GM12801 (cell line): ENCODE results near the gene MOCS3.

Experiments
- CTCF ChIP-seq: IDR thresholded peaks from one replicate; pipeline ENCODE4 v1.5.1; 2011; ENCODE audit warnings: control low read depth; ENCODE audit not compliant: insufficient read length; ENCODE audit errors: extremely low read depth

The MOCS3 gene

GRCh38 chr20:51001430-51002265 lies 43.0 kb downstream of the MOCS3 start:
- no peak for TF ChIP-seq CTCF

- no peak for TF ChIP-seq CTCF
Measured at GRCh38 chr20:51002633-51003032, 44.0 kb downstream of the MOCS3 start.

GRCh38 chr20:51003753-51004152 lies 45.1 kb downstream of the MOCS3 start:
- TF ChIP-seq CTCF = no peak

- no peak for TF ChIP-seq CTCF
Measured at GRCh38 chr20:51004305-51004727, 45.7 kb downstream of the MOCS3 start.

GRCh38 chr20:51004781-51005180 lies 46.2 kb downstream of the MOCS3 start:
- no peak for TF ChIP-seq CTCF

- TF ChIP-seq CTCF = no peak
Measured at GRCh38 chr20:51005214-51005613, 46.6 kb downstream of the MOCS3 start.

- TF ChIP-seq CTCF = no peak
Measured at GRCh38 chr20:51008718-51009117, 50.1 kb downstream of the MOCS3 start.
